Fibroblast of skin of left biceps (primary cell): Measurements from ENCODE around the gene OR1E1.
"Not testable (repeated sequence)": the region's sequence is repeated elsewhere in the genome, so short reads cannot be mapped to it uniquely, and the experiment has no call there.

ENCODE experiments used
- DNase-seq, 2 experiments: peaks; one replicate each; pipeline ENCODE4 v3.0.0-alpha.2; 2013; ENCODE audit warnings: low read depth in 2 of 2

The OR1E1 gene

GRCh38 chr17:3398310-3398709 is at the start of gene OR1E1:
Gene OR1E1, minus strand, starts transcription at chr17:3398410. Its CDS starts 0 bp downstream, at chr17:3398410.
- no peak for DNase-seq

- no peak for DNase-seq
Measured at GRCh38 chr17:3447625-3448024, 49.4 kb upstream of the OR1E1 start.

DNA sequence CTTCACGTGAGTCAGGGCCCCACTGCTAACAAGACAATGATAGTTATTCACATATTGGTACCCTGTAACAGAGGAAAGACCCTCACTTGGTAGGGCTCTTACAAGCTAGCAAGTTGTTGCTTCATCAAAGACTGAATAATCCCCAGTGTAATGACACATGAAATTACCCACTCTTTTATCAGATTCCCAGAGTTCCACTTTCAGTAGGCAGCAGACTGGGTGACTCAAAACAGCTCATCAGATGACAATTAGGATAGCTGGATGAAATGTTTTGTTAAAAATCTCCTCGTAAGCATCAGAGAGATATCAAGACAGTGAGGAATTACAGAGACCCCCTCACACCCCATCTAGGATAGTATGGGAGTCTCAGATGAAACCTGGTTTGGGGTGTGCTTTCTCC is 42.2 kb upstream of the OR1E1 start:
- DNase-seq = no peak

- DNase-seq = no peak
Measured at GRCh38 chr17:3438368-3438767, 40.2 kb upstream of the OR1E1 start.

GRCh38 chr17:3433741-3434140 is 35.5 kb upstream of the OR1E1 start, which contains the start of gene OR1E2:
Gene OR1E2, minus strand, starts transcription at chr17:3433841. Its CDS starts 0 bp downstream, at chr17:3433841.
- DNase-seq = no peak

GRCh38 chr17:3433215-3433614 is 35.0 kb upstream of the OR1E1 start:
- not testable (repeated sequence) for DNase-seq

DNA sequence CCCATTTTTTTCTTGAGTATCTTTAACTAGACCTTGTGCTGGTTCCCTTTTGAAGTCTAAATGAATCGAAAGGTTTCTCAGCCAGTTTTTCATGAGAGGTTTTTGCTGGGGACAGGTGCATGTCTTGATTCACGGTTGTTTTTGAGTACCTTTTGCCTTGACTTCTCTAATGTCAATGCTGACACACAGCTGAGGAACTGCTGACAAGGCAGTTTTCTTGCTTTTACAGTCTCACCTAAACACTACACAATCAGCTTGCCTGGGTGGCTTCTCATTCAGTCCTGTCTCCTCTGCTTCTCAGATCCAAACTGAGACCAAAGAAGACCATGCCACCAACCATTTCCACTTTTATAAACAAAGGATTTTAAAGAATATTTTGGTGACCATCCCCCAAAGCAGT is 20.0 kb upstream of the OR1E1 start:
- DNase-seq = no peak

DNA sequence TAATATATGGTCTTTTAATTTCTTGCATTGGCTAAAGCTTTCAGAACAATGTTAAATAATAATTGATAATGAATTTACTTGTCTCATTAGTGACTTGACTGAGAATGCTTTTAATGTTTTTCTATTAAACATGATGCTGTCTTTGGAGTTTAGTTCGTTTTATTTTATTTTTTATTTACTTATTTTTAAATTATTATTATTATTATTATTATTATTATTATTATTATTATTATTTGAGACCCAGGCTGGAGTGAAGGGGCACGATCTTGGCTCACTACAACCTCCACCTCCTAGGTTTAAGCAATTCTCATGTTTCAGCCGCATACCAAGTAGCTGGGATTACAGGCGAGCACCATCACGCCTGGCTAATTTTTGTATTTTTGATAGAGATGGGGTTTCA is 17.4 kb upstream of the OR1E1 start:
- DNase-seq = no peak

- not testable (repeated sequence) for DNase-seq
Measured at GRCh38 chr17:3412216-3412615, 14.0 kb upstream of the OR1E1 start.

DNA sequence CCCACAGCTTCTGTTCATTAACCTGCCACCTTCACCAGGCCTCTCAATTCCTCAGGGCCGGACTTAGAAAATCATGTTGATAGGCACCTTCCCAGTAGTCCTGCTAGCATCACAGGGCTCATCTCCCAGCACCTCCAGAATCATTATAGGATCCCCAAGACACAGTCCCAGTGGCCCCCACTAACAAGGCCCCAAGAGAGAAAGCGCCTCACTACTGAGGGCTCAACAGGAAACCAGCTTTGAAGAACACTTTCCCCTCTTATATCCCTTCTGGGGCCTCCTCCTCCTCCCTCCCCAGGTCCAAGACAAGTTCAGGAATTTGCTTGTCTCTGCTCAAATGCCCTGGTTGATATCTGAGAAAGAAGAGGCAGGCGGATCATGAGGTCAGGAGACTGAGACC is 12.9 kb upstream of the OR1E1 start, which contains the start of gene OR3A3:
Gene OR3A3, plus strand, starts transcription at position 301 of the 400 bp plus-strand sequence.
- DNase-seq = no peak

DNA sequence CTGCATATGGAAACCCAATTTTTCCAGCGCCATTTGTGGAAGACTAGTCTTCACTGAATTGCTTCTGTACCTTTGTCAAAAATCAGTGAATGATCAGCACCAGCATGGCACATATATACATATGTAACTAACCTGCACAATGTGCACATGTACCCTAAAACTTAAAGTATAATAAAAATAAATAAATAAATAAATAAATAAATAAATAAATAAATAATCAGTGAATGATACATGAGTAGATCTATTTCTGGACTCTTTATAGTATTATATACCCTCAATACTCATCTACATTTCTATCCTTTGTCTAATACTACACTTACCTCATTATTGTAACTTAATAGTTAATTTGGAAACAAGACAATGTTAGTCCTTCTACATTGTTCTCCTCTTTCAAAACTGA is 5.6 kb upstream of the OR1E1 start:
- not testable (repeated sequence) for DNase-seq

- DNase-seq = no peak
Measured at GRCh38 chr17:3401786-3402185, 3.6 kb upstream of the OR1E1 start.

DNA sequence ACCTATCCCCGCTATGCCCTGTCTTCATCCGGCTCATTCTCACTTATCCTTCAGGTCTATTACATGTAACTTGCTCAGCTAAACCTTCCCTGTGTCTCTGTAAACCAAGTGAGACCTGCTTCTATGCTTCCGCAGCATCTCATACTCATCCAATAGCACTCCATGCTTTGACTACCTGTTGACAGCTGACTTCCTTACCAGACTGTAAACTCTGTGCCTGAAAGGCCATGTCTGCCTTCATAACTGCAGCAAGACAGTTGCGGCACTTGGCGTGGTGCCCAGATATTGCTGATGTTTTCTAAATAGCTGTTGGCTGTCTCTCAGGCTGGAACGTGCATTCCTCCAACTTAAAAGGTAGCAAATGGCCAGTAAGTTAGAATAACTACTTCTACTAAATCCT is 1.8 kb upstream of the OR1E1 start:
- DNase-seq = no peak

- not testable (repeated sequence) for DNase-seq
Measured at GRCh38 chr17:3397801-3398200, 409 bp downstream of the OR1E1 start.

DNA sequence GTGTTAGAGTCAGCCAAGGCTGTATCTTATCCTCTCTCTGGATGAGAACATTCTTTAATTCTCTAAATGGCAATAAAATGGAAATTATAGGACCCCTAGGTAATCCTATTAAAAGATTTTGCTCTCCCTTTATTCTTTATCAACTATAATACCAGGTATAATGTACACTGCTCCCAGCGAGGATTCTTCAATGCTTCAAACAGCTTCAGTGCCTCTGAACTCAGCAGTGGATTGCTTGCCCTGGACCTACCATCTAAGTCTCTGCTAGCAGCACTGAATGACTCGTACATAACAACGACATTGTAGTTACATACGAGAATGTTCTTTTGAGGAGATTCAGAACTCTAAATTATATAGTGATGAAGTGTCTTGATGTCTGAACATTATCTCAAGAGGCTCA is 8.4 kb downstream of the OR1E1 start:
- DNase-seq = no peak

- DNase-seq = no peak
Measured at GRCh38 chr17:3385869-3386816, 12.1 kb downstream of the OR1E1 start, which contains the start of gene OR3A2. Gene OR3A2, minus strand, starts transcription at chr17:3386308.

GRCh38 chr17:3381957-3382356 is 16.3 kb downstream of the OR1E1 start:
- DNase-seq = no peak

DNA sequence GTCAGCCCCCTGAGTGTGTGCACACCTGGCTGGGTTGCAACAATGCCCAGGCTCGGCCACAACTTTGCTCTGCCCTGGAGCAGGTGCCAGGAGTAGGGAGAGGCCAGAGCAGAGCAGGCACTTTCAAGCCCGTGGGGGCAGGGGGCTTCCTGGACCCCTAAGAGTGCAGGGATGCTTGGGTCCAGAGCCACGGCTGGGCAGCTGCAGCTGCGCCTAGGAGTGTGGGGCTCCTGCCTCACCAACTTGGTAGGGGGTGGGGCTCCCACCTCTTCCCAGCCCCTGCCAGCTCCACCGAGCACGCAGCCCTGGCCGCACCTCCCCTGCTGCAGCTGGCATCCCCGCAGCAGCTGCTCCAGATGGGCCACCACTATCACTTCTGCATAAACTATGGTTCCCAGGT is 19.9 kb downstream of the OR1E1 start:
- DNase-seq = no peak

- DNase-seq = not testable (repeated sequence)
Measured at GRCh38 chr17:3371167-3371566, 27.0 kb downstream of the OR1E1 start.
